Bronchial epithelial cell (primary cell): Measurements from ENCODE around the gene NTM. TPM values are rescaled to one million over a fixed set of nuclear protein-coding genes. Genes with fewer than 3 reads are reported as not detected.
A peak's percentile ranks its signal among the peaks of the same experiment; 100 is the strongest.

Experiments
- DNase-seq: peaks from one replicate; pipeline ENCODE4 v3.0.0-alpha.2; 2010; ENCODE audit warnings: low read depth
- FAIRE-seq: peaks from 2 replicates; lab custom pipeline; 2011; peaks lifted over from hg19 to GRCh38; lab: Jason Lieb, UNC
- H3K27me3 ChIP-seq: 2 replicates; pipeline ENCODE4 v1.5.1; 2011; ENCODE audit warnings: low read length; ENCODE audit not compliant: control insufficient read depth, insufficient read depth
- H3K36me3 ChIP-seq: 2 replicates; pipeline ENCODE4 v1.5.1; 2011; ENCODE audit warnings: low read length; ENCODE audit not compliant: control insufficient read depth, insufficient read depth
- H3K4me3 ChIP-seq: 2 replicates; pipeline ENCODE4 v1.5.1; 2011; ENCODE audit warnings: mild to moderate bottlenecking, low read depth, low read length, control low read depth
- total RNA-seq: library from RNA; depleted of rRNA; stranded (reverse); fragments of >200 nt; gene quantifications from 2 replicates; pipeline ENCODE4 v1.2.1, GENCODE V29; 2014
- TF ChIP-seq, protein P1 (sequence below): IDR thresholded peaks from 2 replicates; pipeline ENCODE4 v1.5.1; 2011; ENCODE audit warnings: mild to moderate bottlenecking, moderate library complexity, low read length, control low read depth, inconsistent platforms; ENCODE audit not compliant: insufficient read depth, severe bottlenecking

Gene NTM
- total RNA-seq, 1 donor from 2014 or later = 4.2 TPM

DNA sequence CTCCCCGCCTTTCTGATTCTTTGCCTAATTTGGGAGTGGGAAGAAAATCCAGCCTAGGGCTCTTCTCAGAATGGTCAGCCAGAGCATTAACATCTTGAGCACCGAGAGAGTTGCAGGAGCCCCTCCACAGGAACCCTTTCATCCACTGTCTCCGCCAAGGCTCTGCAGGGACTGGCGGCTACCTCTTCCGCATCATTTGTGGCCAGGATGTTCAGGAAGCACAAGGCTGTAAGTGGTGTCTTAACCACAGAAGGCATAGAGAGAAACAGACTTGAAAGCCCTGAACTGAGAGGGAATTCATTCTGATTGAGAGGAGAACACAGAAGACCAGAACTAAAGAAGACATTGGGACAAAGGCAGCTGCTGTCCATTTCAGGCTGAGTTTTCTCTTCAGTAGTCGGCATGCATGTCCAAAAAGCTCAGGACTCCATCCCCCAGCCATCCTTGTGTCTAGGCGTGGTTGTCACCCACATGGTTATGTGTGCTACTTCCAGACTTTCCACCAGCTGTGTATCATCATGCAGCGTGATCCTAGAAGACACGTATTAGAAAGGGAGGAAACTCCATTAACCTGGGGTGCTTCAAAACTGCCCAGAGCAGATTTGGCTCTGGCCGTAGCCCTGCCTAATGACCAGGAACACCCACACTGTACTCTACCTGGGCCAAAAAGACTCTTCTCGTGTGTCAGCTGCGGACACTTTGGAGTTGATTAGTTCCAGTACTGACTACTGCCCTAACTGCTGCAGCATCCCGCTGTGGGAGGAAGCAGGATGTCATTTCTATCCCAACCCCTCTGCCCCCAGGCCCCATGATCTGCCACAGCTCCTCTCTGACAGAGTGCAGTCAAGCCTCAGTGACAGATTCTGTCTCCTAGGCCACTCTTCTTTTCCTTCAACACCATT is 725.1 kb downstream of the NTM start:
- no peaks in the 10 kb centered on the region for H3K27me3 ChIP-seq
- H3K4me3 ChIP-seq = no peak overlapping the region
- no peaks in the 10 kb centered on the region for H3K36me3 ChIP-seq
- TF ChIP-seq, protein P1, sequence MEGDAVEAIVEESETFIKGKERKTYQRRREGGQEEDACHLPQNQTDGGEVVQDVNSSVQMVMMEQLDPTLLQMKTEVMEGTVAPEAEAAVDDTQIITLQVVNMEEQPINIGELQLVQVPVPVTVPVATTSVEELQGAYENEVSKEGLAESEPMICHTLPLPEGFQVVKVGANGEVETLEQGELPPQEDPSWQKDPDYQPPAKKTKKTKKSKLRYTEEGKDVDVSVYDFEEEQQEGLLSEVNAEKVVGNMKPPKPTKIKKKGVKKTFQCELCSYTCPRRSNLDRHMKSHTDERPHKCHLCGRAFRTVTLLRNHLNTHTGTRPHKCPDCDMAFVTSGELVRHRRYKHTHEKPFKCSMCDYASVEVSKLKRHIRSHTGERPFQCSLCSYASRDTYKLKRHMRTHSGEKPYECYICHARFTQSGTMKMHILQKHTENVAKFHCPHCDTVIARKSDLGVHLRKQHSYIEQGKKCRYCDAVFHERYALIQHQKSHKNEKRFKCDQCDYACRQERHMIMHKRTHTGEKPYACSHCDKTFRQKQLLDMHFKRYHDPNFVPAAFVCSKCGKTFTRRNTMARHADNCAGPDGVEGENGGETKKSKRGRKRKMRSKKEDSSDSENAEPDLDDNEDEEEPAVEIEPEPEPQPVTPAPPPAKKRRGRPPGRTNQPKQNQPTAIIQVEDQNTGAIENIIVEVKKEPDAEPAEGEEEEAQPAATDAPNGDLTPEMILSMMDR = no peak
- no peak for DNase-seq
- FAIRE-seq = no peak

DNA sequence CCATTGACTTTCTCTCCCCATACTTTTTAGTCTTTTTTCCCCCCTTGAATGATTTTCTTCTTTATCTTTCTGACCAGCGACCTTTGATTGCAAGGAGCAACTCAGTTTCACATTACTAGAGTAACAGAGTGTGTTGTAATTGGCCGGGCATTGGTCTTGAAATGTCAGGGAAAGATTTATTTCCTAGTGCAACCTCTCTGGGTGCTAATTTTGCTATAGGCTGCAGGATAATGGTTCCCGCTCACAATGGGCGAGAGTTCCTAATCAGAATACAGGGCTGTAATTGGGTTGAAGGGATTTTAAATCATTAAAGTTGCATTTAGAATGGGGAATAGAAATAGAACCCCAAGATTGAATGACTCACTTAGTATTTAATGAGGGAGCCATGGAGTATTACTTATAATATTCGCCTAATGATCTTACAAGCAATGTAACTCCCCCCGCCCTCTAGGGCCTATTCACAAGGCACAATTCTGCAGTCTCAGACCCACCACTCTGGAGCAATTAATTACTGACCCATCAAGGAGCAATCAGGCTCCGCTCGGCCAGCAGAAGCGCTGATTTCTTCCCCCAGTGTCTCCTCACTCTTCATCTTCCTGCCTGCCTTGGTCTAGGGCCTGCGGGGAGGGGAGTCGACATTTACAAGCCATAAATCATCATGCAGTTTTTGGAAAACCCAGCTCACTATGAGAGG is 725.9 kb downstream of the NTM start:
- no peak for DNase-seq
- TF ChIP-seq, protein P1 = no peak

DNA sequence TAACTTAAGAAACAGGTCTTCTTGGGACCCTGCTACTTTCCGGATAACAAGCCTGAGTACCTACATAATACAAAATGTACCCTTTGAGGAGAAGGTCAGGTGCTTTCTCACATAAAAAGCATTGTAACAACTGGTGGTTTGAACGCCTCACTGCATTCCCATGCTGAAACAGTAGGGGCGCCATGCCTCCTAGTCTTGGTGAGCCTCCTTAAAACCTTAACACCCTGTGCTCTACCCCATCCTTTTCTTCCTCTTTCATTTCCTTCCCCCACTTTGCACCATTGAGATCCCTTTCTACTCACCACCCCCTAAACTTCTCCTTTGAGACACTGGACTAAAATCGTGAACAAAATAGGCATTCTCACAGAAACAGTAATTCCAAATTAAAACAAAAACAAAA is 729.3 kb downstream of the NTM start:
- TF ChIP-seq, protein P1 = peak; percentile 53
- Histone ChIP-seq H3K27me3 (no peaks in the 10 kb centered on the region), H3K4me3 (no peak overlapping the region), H3K36me3 (no peaks in the 10 kb centered on the region)
- DNase-seq = no peak
- FAIRE-seq = no peak

More for the DNA sequence above, 725.9 kb downstream of the NTM start:
- Histone ChIP-seq H3K27me3 (no peaks in the 10 kb centered on the region), H3K36me3 (no peaks in the 10 kb centered on the region), H3K4me3 (no peak overlapping the region)
- FAIRE-seq = no peak

DNA sequence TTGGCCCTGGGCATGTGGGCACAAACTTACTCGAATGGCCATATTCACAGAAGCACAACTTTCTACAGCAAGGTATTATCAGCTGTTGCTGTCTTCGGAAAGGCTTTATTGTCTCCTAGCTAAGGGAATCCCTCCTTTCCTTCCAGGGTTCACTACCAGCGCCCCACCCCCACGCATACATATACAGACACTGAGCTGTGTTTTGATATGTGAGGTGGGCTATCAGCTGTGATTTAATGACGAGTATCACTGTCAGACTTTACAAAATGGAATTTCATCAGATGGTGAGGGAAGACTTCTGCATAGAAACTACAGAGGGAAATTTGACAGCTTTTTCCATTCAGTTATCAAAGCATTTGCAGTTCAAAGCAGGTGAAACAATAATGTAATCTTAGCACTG is 730.2 kb downstream of the NTM start:
- H3K36me3 ChIP-seq = no peaks in the 10 kb centered on the region
- DNase-seq (no peak), FAIRE-seq (peak; percentile 66)
- no peak overlapping the region for H3K4me3 ChIP-seq
- H3K27me3 ChIP-seq = no peaks in the 10 kb centered on the region
- TF ChIP-seq, protein P1 = no peak

DNA sequence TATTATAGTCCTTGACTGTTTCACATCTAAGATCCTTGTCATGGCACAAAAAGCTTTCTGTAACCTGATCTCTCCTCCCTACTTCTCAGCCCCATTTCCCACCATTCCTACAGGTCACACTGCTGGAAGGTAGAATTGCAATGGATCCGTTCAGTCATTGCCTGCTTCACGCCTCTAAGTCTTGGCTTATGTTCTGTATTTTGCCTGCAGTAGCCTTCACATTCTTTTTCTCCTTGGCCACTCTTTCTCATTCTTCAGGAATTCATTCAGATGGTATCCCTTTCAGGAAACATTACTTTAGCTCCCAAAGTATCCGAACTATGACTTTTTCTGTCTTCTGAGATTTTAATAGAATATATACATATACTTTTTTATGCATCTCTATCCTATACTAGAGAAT is 731.5 kb downstream of the NTM start:
- no peak for FAIRE-seq

More for the DNA sequence above, 731.5 kb downstream of the NTM start:
- TF ChIP-seq, protein P1 = no peak
- H3K4me3 ChIP-seq = no peak overlapping the region
- H3K36me3 ChIP-seq = no peaks in the 10 kb centered on the region
- DNase-seq = no peak
- no peaks in the 10 kb centered on the region for H3K27me3 ChIP-seq
